ENCODE data around the gene NPAS3. TPM values are rescaled to one million over a fixed set of nuclear protein-coding genes. Genes with fewer than 3 reads are reported as not detected.

Gene NPAS3
- total and polyA plus RNA-seq, 2 of the 13 experiments (the other 11 are each of a cell fraction or from before 2014, with no cell fraction given), result not detected

GRCh38 chr14:33457617-33458016 is 518.9 kb downstream of the NPAS3 start:
- no peak overlapping the region for H2AFZ ChIP-seq (ENCODE audit: low read length)
- no peak; the same call in 2 of the 3 replicates for ATAC-seq
- ChIA-PET POLR2A (no interaction called here), CTCF (ENCODE audit: low intra/inter-chr PET ratio, low total read pairs) (no interaction called here)
- peaks cover 0 to 8% of the 10 kb centered on the region in 2 experiments; a peak in 1 of 5 replicates for H3K27me3 ChIP-seq (ENCODE audit: control insufficient read depth in 1 of 2, insufficient read depth in 2 of 2, low read length in 2 of 2)
- no peak overlapping the region for H3K4me3 ChIP-seq (replicated peaks in 1 of 3; ENCODE audit: insufficient read depth in 1 of 3, low read depth in 2 of 3, low read length in 3 of 3)
- in situ Hi-C loops (cut with HindIII; ENCODE audit: extremely low pct_ligation_motif_present, low pct_unique_long_range_greater_than_20kb), result no loop called here
- DNase-seq (ENCODE audit: low spot score), result no peak
- H3K27ac ChIP-seq (ENCODE audit: extremely low read length, insufficient read depth, low read length), result no peak overlapping the region
- no peaks in the 10 kb centered on the region for H3K36me3 ChIP-seq (replicated peaks in 1 of 2; ENCODE audit: control insufficient read depth in 1 of 2, insufficient read depth in 2 of 2, low read length in 2 of 2)
- H4K20me1 ChIP-seq (ENCODE audit: insufficient read depth, low read length), result no peaks in the 10 kb centered on the region
- FAIRE-seq, result no peak
- H3K4me2 ChIP-seq (ENCODE audit: low read depth, low read length), result no peak overlapping the region
- BruUV-seq (replicated peaks), result no TSS peak
- H3K79me2 ChIP-seq (ENCODE audit: insufficient read depth, low read length), result no peaks in the 10 kb centered on the region
- H3K4me1 ChIP-seq (ENCODE audit: insufficient read depth, low read length), result no peaks in the 10 kb centered on the region
- intact Hi-C loops (cut with micrococcal nuclease; ENCODE audit: unreplicated experiment), result no loop called here
- no peaks in the 10 kb centered on the region for H3K9me3 ChIP-seq (ENCODE audit: low read length)
- no peak overlapping the region for H3K9ac ChIP-seq (ENCODE audit: insufficient read depth, low read depth, low read length)
- WGBS (ENCODE audit: low lambda C conversion rate), result 5% methylated on average over 7 of the region's 7 CpGs
- TF ChIP-seq GZF1 (CRISPR knock-in tag; IDR thresholded peaks at IDR 0.05), result no peak
- TF ChIP-seq ZNF251 (CRISPR knock-in tag; IDR thresholded peaks at IDR 0.05), result no peak
- no peak for TF ChIP-seq GABPB1 (CRISPR knock-in tag; IDR thresholded peaks at IDR 0.05)
- no peak for TF ChIP-seq ZBTB37 (CRISPR knock-in tag; IDR thresholded peaks at IDR 0.05)
- no peak for TF ChIP-seq POLR2AphosphoS5 (IDR thresholded peaks at IDR 0.05; ENCODE audit: low read depth, low read length)
- no peak for TF ChIP-seq EHMT2 (IDR thresholded peaks at IDR 0.05; ENCODE audit: borderline replicate concordance, low read depth, low read length)
- TF ChIP-seq HINFP (CRISPR knock-in tag; IDR thresholded peaks at IDR 0.05; ENCODE audit: low read depth), result no peak
- TF ChIP-seq, protein P1, sequence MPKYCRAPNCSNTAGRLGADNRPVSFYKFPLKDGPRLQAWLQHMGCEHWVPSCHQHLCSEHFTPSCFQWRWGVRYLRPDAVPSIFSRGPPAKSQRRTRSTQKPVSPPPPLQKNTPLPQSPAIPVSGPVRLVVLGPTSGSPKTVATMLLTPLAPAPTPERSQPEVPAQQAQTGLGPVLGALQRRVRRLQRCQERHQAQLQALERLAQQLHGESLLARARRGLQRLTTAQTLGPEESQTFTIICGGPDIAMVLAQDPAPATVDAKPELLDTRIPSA (CRISPR knock-in tag; IDR thresholded peaks at IDR 0.05; ENCODE audit: borderline replicate concordance), result no peak
- no peak for TF ChIP-seq KLF15 (CRISPR knock-in tag; IDR thresholded peaks at IDR 0.05; ENCODE audit: borderline replicate concordance)
- no peak for TF ChIP-seq PPARG (CRISPR knock-in tag; conservative IDR thresholded peaks at IDR 0.05)
- TF ChIP-seq NCOA2 (CRISPR knock-in tag; IDR thresholded peaks at IDR 0.05), result no peak
- no peak for TF ChIP-seq JUN (CRISPR knock-in tag; IDR thresholded peaks at IDR 0.05)
- no peak for TF ChIP-seq CAMTA2 (CRISPR knock-in tag; IDR thresholded peaks at IDR 0.05; ENCODE audit: borderline replicate concordance)
- no peak for TF ChIP-seq REPIN1 (CRISPR knock-in tag; IDR thresholded peaks at IDR 0.05; ENCODE audit: borderline replicate concordance, low read depth)
- no peak for TF ChIP-seq SYNCRIP (IDR thresholded peaks at IDR 0.05; ENCODE audit: insufficient read depth, low read depth, low read length)
- no peak for TF ChIP-seq CSRNP2 (CRISPR knock-in tag; conservative IDR thresholded peaks at IDR 0.05; ENCODE audit: low read depth)
- TF ChIP-seq DDIT3 (CRISPR knock-in tag; IDR thresholded peaks at IDR 0.05), result no peak
- no peak for TF ChIP-seq TBP (CRISPR knock-in tag; IDR thresholded peaks at IDR 0.05)

All from HepG2 (cell line).